ENCODE data around the gene CAPN12. TPM values are rescaled to one million over a fixed set of nuclear protein-coding genes. Genes with fewer than 3 reads are reported as not detected.
A peak's percentile ranks its signal among the peaks of the same experiment; 100 is the strongest.

Gene CAPN12
- total RNA-seq, 2 donors from 2014 or later = 6.8 to 9.0 TPM

GRCh38 chr19:38731654-38732301, 12.5 kb downstream of the CAPN12 start:
- Mint-ChIP-seq H3K4me3 (no peak overlapping the region), H3K4me1 (peaks cover 29% of the 10 kb centered on the region), H3K27me3 (no peaks in the 10 kb centered on the region), H3K36me3 (ENCODE audit: low read depth) (no peaks in the 10 kb centered on the region), H3K27ac (peak overlapping the region; percentile 24)
- ATAC-seq = no peak
- no peaks in the 10 kb centered on the region for H3K9me3 ChIP-seq (ENCODE audit: control insufficient read depth, low read length, poor library complexity, severe bottlenecking)
- DNase-seq = no peak

- DNase-seq (no peak), ATAC-seq (no peak)
- Mint-ChIP-seq H3K4me1 (peaks cover 24% of the 10 kb centered on the region), H3K4me3 (no peak overlapping the region), H3K36me3 (ENCODE audit: low read depth) (no peaks in the 10 kb centered on the region), H3K27ac (peak overlapping the region; percentile 67), H3K27me3 (no peaks in the 10 kb centered on the region)
- H3K9me3 ChIP-seq (ENCODE audit: control insufficient read depth, low read length, poor library complexity, severe bottlenecking) = no peaks in the 10 kb centered on the region
These were observed 13.3 kb downstream of the CAPN12 start for GRCh38 chr19:38730731-38731589.

- no peaks in the 10 kb centered on the region for H3K9me3 ChIP-seq (ENCODE audit: control insufficient read depth, low read length, poor library complexity, severe bottlenecking)
- ATAC-seq = no peak
- H3K4me3 Mint-ChIP-seq = no peak overlapping the region
- H3K27me3 Mint-ChIP-seq = no peaks in the 10 kb centered on the region
- DNase-seq = no peak
- no peaks in the 10 kb centered on the region for H3K36me3 Mint-ChIP-seq (ENCODE audit: low read depth)
- H3K27ac Mint-ChIP-seq = peak overlapping the region; percentile 67
- H3K4me1 Mint-ChIP-seq = peaks cover 24% of the 10 kb centered on the region
These were observed 13.9 kb downstream of the CAPN12 start for GRCh38 chr19:38730470-38730730.

GRCh38 chr19:38729653-38730469, 14.4 kb downstream of the CAPN12 start:
- DNase-seq (peak; percentile 59 to 70 (median 60)), ATAC-seq (peak; percentile 67)
- H3K27ac Mint-ChIP-seq = peak overlapping the region; percentile 67
- peaks cover 21% of the 10 kb centered on the region for H3K4me1 Mint-ChIP-seq
- H3K9me3 ChIP-seq (ENCODE audit: control insufficient read depth, low read length, poor library complexity, severe bottlenecking) = no peaks in the 10 kb centered on the region
- no peaks in the 10 kb centered on the region for H3K27me3 Mint-ChIP-seq
- H3K4me3 Mint-ChIP-seq = peak overlapping the region; percentile 21
- H3K36me3 Mint-ChIP-seq (ENCODE audit: low read depth) = no peaks in the 10 kb centered on the region

GRCh38 chr19:38728752-38729541, 15.3 kb downstream of the CAPN12 start:
- DNase-seq (no peak), ATAC-seq (no peak)
- H3K36me3 Mint-ChIP-seq (ENCODE audit: low read depth) = no peaks in the 10 kb centered on the region
- no peaks in the 10 kb centered on the region for H3K9me3 ChIP-seq (ENCODE audit: control insufficient read depth, low read length, poor library complexity, severe bottlenecking)
- H3K27me3 Mint-ChIP-seq = no peaks in the 10 kb centered on the region
- H3K4me1 Mint-ChIP-seq = peaks cover 19% of the 10 kb centered on the region
- H3K4me3 Mint-ChIP-seq = no peak overlapping the region
- H3K27ac Mint-ChIP-seq = peak overlapping the region; percentile 67

- H3K36me3 Mint-ChIP-seq (ENCODE audit: low read depth) = no peaks in the 10 kb centered on the region
- no peaks in the 10 kb centered on the region for H3K9me3 ChIP-seq (ENCODE audit: control insufficient read depth, low read length, poor library complexity, severe bottlenecking)
- H3K4me1 Mint-ChIP-seq = peaks cover 16% of the 10 kb centered on the region
- H3K27ac Mint-ChIP-seq = no peak overlapping the region
- H3K27me3 Mint-ChIP-seq = no peaks in the 10 kb centered on the region
- ATAC-seq (no peak), DNase-seq (no peak)
- no peak overlapping the region for H3K4me3 Mint-ChIP-seq
These were observed 16.2 kb downstream of the CAPN12 start for GRCh38 chr19:38727868-38728660.

GRCh38 chr19:38727306-38727867, 16.9 kb downstream of the CAPN12 start:
- Mint-ChIP-seq H3K36me3 (ENCODE audit: low read depth) (no peaks in the 10 kb centered on the region), H3K4me3 (no peak overlapping the region), H3K4me1 (peaks cover 10% of the 10 kb centered on the region), H3K27me3 (no peaks in the 10 kb centered on the region), H3K27ac (no peak overlapping the region)
- DNase-seq (no peak), ATAC-seq (no peak)
- no peaks in the 10 kb centered on the region for H3K9me3 ChIP-seq (ENCODE audit: control insufficient read depth, low read length, poor library complexity, severe bottlenecking)

- no peaks in the 10 kb centered on the region for H3K36me3 Mint-ChIP-seq (ENCODE audit: low read depth)
- H3K4me3 Mint-ChIP-seq = no peak overlapping the region
- peaks cover 7% of the 10 kb centered on the region for H3K4me1 Mint-ChIP-seq
- DNase-seq (no peak), ATAC-seq (peak; percentile 39)
- H3K27ac Mint-ChIP-seq = no peak overlapping the region
- no peaks in the 10 kb centered on the region for H3K27me3 Mint-ChIP-seq
- no peaks in the 10 kb centered on the region for H3K9me3 ChIP-seq (ENCODE audit: control insufficient read depth, low read length, poor library complexity, severe bottlenecking)
These were observed 17.4 kb downstream of the CAPN12 start for GRCh38 chr19:38726761-38727301.

GRCh38 chr19:38726284-38726673, 18.0 kb downstream of the CAPN12 start:
- Mint-ChIP-seq H3K27me3 (no peaks in the 10 kb centered on the region), H3K4me3 (no peak overlapping the region), H3K36me3 (ENCODE audit: low read depth) (no peaks in the 10 kb centered on the region), H3K4me1 (peaks cover 7% of the 10 kb centered on the region), H3K27ac (no peak overlapping the region)
- DNase-seq = no peak
- no peak for ATAC-seq
- H3K9me3 ChIP-seq (ENCODE audit: control insufficient read depth, low read length, poor library complexity, severe bottlenecking) = no peaks in the 10 kb centered on the region

GRCh38 chr19:38725469-38726283, 18.6 kb downstream of the CAPN12 start:
- no peaks in the 10 kb centered on the region for H3K27me3 Mint-ChIP-seq
- no peak for ATAC-seq
- H3K4me3 Mint-ChIP-seq = no peak overlapping the region
- no peaks in the 10 kb centered on the region for H3K9me3 ChIP-seq (ENCODE audit: control insufficient read depth, low read length, poor library complexity, severe bottlenecking)
- no peaks in the 10 kb centered on the region for H3K36me3 Mint-ChIP-seq (ENCODE audit: low read depth)
- peaks cover 6% of the 10 kb centered on the region for H3K4me1 Mint-ChIP-seq
- no peak for DNase-seq
- H3K27ac Mint-ChIP-seq = no peak overlapping the region

Measured in T-helper 17 cell (primary cell).